ENCODE data around the gene LACTB.

DNA sequence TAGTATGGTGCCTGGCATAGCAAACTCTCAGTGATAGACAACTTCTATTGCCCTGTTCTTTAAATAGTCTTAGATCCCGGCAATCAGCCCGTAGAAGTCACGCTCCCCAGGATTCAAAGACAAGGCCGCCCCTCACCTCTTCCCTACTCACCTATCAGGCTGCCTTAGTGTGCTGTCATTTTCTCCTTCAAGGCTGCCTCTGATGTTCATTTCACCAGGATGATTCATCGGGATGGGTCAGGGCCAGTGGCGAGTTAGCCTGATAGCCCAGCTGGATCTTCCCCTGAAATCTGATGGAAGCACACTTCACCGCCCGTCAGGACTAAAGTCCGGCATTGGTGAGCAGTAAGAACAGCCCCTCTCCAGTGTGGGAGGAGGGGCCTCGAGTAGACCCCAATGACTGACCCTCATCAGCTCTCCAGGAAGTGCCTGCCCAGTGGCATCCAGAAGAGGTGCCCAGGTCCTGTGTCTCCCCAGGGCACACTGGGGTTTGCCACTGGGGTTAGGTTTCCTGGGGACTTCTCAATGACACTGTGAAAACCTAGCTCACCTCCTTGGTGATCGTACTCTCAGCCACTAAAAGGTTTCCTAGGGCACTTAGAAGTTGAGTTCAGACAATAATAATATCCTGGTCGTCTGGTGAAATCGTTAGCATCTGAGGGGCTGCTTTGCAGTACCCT lies 41.6 kb upstream of the LACTB start:
- TF ChIP-seq, protein P1, sequence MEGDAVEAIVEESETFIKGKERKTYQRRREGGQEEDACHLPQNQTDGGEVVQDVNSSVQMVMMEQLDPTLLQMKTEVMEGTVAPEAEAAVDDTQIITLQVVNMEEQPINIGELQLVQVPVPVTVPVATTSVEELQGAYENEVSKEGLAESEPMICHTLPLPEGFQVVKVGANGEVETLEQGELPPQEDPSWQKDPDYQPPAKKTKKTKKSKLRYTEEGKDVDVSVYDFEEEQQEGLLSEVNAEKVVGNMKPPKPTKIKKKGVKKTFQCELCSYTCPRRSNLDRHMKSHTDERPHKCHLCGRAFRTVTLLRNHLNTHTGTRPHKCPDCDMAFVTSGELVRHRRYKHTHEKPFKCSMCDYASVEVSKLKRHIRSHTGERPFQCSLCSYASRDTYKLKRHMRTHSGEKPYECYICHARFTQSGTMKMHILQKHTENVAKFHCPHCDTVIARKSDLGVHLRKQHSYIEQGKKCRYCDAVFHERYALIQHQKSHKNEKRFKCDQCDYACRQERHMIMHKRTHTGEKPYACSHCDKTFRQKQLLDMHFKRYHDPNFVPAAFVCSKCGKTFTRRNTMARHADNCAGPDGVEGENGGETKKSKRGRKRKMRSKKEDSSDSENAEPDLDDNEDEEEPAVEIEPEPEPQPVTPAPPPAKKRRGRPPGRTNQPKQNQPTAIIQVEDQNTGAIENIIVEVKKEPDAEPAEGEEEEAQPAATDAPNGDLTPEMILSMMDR (conservative IDR thresholded peaks at IDR 0.05 in 1 of 2, IDR thresholded peaks at IDR 0.05 in 1 of 2; ENCODE audit: low read depth in 1 of 2, low read length in 2 of 2): no peak
- no peak for TF ChIP-seq EZH2 (IDR thresholded peaks at IDR 0.05; ENCODE audit: low read length, missing control alignments)

Data from fibroblast of lung (primary cell).